ENCODE results near the gene JPH3.

JPH3 gene

GRCh38 chr16:87696726-87697125 lies 94.4 kb downstream of the JPH3 start:
- DNase-seq (ENCODE audit: low read depth): no peak
- no peak overlapping the region for H3K4me3 ChIP-seq (ENCODE audit: low read length)
- TF ChIP-seq CTCF (conservative IDR thresholded peaks at IDR 0.05; ENCODE audit: low read depth, low read length): no peak

GRCh38 chr16:87697256-87697655 lies 94.9 kb downstream of the JPH3 start:
- DNase-seq (ENCODE audit: low read depth): no peak
- no peak for TF ChIP-seq CTCF (conservative IDR thresholded peaks at IDR 0.05; ENCODE audit: low read depth, low read length)
- H3K4me3 ChIP-seq (ENCODE audit: low read length): no peak overlapping the region

- no peak overlapping the region for H3K4me3 ChIP-seq (ENCODE audit: low read length)
- DNase-seq (ENCODE audit: low read depth): no peak
- TF ChIP-seq CTCF (conservative IDR thresholded peaks at IDR 0.05; ENCODE audit: low read depth, low read length): no peak
Measured at GRCh38 chr16:87697792-87698191, 95.5 kb downstream of the JPH3 start.

- H3K4me3 ChIP-seq (ENCODE audit: low read length): no peak overlapping the region
- TF ChIP-seq CTCF (conservative IDR thresholded peaks at IDR 0.05; ENCODE audit: low read depth, low read length): no peak
- DNase-seq (ENCODE audit: low read depth): no peak
Measured at GRCh38 chr16:87698241-87698640, 95.9 kb downstream of the JPH3 start.

GRCh38 chr16:87698676-87699199 lies 96.4 kb downstream of the JPH3 start:
- no peak for DNase-seq (ENCODE audit: low read depth)
- no peak overlapping the region for H3K4me3 ChIP-seq (ENCODE audit: low read length)
- no peak for TF ChIP-seq CTCF (conservative IDR thresholded peaks at IDR 0.05; ENCODE audit: low read depth, low read length)

GRCh38 chr16:87700406-87701077 lies 98.2 kb downstream of the JPH3 start:
- no peak for DNase-seq (ENCODE audit: low read depth)
- no peak for TF ChIP-seq CTCF (conservative IDR thresholded peaks at IDR 0.05; ENCODE audit: low read depth, low read length)
- H3K4me3 ChIP-seq (ENCODE audit: low read length): no peak overlapping the region

- DNase-seq (ENCODE audit: low read depth): no peak
- H3K4me3 ChIP-seq (ENCODE audit: low read length): no peak overlapping the region
Measured at GRCh38 chr16:87701078-87701460, 98.8 kb downstream of the JPH3 start.

More at GRCh38 chr16:87701078-87701460, 98.8 kb downstream of the JPH3 start:
- TF ChIP-seq CTCF (conservative IDR thresholded peaks at IDR 0.05; ENCODE audit: low read depth, low read length): no peak
